ENCODE results near the gene CALN1.

DNA sequence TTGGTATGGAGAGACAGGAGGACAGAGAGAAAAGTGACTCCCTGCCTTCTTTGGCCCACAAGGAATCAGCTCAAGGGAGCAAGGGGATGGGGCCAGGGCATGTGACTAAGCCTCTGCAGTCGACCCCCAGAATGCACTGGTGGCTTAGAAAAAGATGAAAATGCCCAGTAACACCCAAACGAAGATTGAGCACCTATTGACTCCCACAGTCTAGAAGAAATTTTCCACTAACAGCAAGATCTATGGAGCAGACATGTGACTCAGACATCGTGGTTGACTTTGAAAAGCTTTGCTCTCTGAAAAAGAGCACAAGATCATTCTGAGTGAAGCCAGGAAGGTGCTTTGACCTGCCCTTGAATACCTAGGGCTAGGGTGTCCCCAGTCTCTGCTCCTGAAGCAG is 586.0 kb downstream of the CALN1 start:
- TF ChIP-seq CTCF (IDR thresholded peaks at IDR 0.05; ENCODE audit: low read depth, low read length, missing input control): no peak
- TF ChIP-seq TAF1 (conservative IDR thresholded peaks at IDR 0.05): no peak
- no peak for TF ChIP-seq ATF3 (IDR thresholded peaks at IDR 0.05)
- TF ChIP-seq, protein P1, sequence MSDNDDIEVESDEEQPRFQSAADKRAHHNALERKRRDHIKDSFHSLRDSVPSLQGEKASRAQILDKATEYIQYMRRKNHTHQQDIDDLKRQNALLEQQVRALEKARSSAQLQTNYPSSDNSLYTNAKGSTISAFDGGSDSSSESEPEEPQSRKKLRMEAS (IDR thresholded peaks at IDR 0.05): no peak
- TF ChIP-seq REST (IDR thresholded peaks at IDR 0.05): no peak
- TF ChIP-seq GABPA (IDR thresholded peaks at IDR 0.05 in 1 of 2, conservative IDR thresholded peaks at IDR 0.05 in 1 of 2): no peak
- no peak for TF ChIP-seq SP1 (IDR thresholded peaks at IDR 0.05)

Data from liver (tissue), 3 donors.